Ammon's horn (tissue), 1 donor: ENCODE measurements around the gene SETBP1.

Experiments used
- DNase-seq: peaks from one replicate; pipeline ENCODE4 v3.0.0-alpha.2; 2016; ENCODE audit warnings: low spot score

SETBP1 gene

DNA sequence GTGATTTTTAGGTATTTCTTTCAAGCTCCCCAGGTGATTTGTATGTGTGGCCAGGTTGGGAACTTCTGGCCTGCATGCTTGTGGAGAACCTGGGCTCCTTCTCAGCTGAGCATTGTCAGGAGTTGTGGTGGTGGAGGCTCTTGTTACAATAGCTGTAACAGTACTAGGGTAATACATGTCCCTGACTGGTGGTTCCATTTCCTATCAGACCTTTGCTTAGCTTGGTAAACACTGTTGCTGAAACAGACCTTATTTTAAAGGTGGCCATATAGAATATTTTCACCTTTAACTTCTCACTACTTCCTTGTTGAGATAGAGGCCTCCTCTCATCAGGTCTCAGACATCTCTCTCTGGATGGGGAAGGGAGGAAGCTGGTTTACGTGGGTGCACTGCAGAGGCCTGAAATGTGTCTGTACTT lies 79.2 kb downstream of the SETBP1 start:
- DNase-seq: no peak

- DNase-seq: no peak
Observed at GRCh38 chr18:44761812-44762211, 81.1 kb downstream of the SETBP1 start.

GRCh38 chr18:44763327-44763726 lies 82.6 kb downstream of the SETBP1 start:
- no peak for DNase-seq

DNA sequence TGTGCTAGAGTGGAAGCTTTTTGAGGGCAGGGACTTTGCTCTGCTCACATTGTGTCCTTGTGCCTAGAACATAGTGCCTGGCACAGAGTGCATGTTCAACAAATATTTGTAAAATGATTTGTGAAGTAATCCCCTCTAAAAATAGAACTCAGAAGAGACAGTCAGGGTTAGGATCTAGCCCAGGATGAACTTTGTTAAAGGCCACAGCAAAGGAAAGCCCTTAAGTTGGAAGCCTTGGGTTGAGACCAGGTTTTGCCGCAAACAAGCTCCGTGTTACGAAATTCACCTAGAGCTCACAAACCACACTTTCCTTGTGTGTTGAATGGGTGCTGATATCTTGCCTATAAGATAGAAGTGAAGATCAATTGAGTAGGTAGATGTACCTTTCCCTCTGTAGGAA lies 84.2 kb downstream of the SETBP1 start:
- DNase-seq: no peak

- no peak for DNase-seq
Observed at GRCh38 chr18:44765456-44765855, 84.8 kb downstream of the SETBP1 start.

- no peak for DNase-seq
Observed at GRCh38 chr18:44766450-44766849, 85.8 kb downstream of the SETBP1 start.

GRCh38 chr18:44767807-44768206 lies 87.1 kb downstream of the SETBP1 start:
- no peak for DNase-seq

DNA sequence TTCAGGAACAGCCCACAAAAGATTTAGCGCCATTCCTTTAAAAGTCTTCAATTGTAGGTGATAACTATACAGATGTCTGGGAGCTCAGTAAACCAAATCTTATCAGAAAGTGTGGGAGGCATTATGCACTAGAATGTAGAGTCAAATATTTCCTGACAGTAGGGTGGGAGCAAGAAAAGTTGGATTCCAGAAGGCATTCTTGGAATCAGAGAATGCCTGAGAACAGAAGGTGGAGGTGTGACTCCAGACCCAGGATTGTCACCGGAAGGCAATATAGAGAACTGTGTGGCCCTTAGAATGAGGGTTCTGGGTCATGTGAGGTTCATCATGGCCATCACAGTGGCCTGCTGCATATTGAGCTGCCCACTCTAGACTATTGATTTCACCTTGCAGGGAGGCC lies 90.0 kb downstream of the SETBP1 start:
- no peak for DNase-seq

DNA sequence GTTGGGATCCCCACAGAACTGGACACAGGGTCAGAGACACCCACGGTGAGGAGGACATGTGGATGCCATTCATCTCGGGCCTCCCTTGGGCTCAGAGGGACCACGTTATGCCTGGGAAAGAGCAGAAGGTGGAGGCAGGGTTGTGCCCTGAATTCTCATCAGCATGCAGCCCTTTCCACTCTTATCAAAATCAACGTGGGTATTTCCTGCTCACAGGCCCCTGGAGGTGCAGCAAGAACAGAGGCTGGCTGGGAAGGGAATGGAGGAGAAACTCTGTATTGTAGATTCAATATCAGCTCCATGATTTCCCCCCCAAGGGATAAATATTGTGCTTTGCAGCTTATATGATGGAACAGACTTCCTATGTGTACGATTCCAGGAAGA lies 90.9 kb downstream of the SETBP1 start:
- DNase-seq: no peak

DNA sequence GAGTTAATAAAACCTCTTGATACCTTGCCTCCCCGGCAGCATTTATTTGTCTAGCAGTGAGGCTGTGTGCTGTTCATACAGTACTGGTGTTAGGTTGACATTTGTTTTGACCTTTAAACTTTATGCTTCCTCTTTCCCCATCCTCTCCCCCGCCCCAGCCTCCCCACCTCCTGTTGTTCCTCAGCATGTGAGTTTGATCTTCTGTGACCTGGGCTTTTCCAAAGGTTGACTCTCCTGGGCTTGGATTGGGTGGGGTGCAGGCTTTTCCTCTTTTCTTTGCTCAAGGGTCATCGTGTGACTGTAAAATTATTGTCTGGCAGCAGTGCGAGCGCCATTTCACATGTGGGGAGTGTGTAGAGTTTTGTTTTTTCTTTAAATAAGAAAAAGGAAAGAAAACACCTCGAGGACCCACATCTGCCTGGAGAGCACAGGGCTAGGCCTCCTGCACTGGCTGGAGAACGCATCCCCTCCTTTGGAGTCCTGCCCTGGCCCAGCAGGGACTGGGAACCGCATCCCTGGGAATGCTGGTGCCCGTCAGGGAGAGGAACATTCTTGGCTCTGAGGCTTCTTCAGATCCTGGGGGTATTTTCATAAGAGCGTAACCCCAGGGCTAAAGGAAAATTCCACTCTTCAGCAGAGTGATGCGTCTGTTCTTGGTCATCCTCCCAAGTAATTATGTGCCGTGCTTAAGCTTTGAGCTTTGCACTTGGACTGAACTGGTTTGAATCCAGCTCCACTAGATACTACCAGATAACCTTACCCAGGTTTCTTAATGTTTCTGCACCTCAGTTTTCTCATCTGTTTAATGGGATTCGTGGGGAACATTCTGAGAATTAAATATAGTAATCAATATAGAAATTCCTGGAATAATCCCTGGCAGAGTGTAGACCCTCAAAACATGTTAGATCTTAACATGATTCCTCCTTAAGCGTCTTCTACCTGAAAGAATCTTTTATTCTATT lies 91.5 kb downstream of the SETBP1 start:
- DNase-seq: no peak

DNA sequence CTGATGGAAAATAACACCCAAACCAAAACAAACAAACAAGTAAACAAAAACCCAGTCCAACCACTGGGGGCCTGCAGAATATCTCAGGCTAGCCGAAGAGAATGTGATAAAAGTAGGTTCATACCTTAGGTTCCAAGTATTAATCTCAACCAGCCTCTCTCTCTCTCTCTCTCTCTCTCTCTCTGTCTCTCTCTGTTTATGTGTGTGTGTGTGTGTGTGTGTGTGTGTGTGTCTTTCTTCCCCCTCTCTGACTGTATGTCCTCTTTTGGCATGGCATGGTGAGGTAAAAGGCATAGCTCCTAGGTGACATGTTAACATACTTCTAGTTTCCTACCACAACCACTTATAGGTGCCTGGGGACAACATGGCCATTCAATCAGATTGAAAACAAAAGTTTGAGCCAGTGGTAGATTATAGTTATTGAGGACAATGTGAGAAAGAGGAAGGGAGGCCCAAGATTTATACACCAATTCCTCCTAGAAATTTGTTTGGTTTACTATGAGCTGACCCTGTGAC lies 93.0 kb downstream of the SETBP1 start:
- no peak for DNase-seq

- no peak for DNase-seq
Observed at GRCh38 chr18:44774191-44774590, 93.5 kb downstream of the SETBP1 start.

DNA sequence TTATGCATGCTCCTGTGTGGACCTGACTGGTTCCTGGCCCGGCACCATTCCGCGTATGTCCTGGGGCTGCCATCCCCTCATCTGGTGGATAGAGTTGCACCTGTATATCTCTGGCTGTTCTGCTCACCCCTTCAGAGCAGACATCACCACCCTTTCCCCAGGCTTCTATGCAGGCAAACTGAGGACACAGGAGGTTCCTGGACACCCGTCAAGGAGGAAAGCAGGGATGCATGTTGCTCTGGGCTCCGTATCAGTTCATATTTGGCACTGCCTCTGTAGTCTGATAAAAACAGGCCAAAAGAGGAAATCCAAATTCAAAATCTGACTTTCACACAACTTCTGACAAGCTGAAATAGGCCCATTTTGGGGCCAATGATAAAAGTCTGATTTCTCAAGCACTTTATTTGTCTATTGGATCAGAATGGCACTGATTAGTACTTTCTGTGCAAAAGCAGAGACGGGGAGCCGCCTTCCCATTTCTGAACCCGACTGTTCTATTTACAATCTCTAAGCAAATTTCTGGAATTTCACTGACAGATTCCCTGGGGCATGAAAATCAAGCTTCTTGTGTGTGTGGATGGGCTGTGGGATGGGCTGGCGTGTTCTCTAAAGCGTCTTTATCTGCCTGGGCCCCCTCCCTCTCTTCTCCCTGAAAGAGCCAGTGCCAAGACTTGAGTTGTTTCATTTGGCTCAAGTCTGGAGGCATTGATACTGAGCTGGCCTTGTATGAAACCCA lies 96.9 kb downstream of the SETBP1 start:
- DNase-seq: peak; percentile 25

DNA sequence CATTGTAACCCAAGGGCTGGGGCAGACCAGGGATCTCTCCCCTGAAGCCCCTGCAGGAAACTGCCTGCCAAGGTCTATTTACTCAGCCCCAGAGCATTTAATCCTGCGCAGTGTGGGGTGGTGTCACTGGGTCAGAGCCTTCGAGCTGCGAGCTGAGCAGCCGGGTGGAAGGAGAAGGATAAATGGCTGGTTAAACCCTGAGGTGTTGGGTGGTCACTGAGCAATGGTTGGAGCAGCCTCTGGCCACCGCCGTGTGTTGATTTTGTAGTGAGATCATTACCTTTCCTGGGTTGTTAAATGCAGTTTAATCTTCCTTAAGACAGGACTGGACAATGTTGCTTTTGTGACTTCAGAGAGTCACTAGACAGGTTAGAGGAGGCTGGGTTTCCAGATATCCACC lies 98.1 kb downstream of the SETBP1 start:
- DNase-seq: no peak

DNA sequence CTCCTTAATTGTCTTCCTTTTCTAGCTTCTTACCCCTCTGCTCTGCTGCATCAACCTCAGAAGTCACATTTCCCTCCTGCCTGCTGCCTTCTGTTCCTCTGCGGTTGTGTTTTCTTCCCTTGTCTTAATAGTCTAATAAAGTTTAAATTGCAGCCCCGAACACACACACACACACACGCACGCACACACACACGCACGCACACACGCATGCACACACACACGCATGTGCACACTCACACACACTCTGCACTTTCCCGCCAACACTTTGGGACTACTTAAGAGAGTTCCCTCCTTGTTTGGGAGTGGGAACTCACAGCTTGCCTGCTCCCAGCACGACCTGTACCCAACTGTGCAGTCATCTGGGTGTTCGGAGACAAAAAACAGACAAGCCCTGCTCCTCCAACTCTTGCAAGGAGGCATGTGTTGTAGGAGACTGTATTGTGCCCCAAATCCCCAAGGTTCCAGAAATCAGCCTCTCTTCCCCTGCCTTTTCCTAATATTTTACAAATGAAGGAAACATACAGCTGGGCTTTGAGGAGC lies 99.1 kb downstream of the SETBP1 start:
- no peak for DNase-seq

DNA sequence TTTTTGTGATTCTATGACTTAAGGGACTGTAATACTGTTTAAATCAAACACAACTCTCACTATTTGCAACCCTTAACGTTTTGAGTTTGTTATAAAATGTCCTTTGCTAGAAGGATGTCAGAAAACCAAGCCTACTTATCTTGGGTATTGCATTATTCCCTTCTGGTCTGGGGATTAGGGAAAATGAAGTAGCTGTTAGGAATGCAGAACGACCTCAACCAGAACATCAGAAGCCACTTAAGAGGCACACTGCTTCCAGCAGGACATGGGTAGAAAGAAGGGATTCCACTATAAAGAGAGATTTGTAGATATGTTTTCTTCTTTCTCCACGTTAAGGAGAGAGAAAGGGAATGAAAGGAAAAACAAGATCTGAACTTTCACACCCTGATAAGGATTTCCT lies 101.2 kb downstream of the SETBP1 start:
- no peak for DNase-seq

GRCh38 chr18:44782617-44783016 lies 101.9 kb downstream of the SETBP1 start:
- DNase-seq: no peak

DNA sequence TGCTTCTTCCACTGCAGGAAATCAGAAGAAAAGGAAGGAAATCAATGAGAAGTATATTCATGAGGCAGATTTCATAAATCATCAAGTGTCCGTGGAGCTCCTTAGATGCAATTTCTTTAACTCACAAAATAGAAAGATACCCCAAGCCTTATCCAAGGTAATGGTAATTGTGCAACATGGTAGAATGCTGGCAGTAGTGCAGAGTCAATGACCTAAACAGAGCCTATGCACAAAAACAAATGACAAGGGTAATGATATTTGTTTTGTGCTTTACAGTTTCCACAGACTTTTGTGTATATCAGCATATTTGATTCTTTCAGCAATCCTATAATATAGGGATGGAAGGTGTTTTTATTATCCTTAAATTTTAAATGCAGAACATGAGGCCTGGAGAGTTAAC lies 102.7 kb downstream of the SETBP1 start:
- DNase-seq: no peak

DNA sequence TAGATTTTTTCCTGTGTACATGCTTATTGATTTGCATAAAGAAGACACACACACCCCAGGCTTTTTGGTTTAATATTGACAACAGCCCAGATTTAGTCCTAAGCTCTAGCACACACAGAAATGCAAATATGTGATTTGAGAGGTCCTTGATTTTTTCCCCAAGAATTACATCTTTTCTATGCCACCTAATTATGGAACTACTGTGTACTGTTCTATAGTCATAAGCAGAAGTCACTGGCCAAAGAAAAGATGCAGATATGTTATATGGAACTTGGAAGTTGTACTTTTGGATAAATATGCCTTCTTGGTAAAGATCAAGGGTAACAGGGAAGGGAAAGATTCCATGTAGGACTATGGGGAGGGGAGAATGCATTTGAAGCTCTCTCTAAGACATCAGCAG lies 105.6 kb downstream of the SETBP1 start:
- no peak for DNase-seq

- no peak for DNase-seq
Observed at GRCh38 chr18:44786688-44787087, 106.0 kb downstream of the SETBP1 start.

DNA sequence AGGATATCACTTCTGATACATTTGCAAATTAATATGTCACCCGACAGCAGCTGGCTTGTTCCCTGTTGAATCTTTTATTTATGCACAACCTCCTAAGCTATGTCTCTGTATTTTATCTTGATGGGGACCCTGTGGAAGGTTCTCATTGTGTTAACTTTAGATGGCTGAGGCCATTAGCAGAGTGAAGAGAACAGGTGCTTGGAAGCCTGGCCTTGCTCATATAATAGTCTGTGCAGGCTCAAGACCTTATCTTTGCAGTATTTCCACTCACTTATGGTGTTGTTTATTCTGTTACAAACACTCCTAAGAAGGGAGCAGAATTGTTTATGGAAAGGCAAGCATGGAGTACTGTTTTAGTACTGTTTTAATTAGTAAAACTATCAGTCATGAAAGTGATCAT lies 107.6 kb downstream of the SETBP1 start:
- no peak for DNase-seq

GRCh38 chr18:44789710-44790109 lies 109.0 kb downstream of the SETBP1 start:
- DNase-seq: no peak

DNA sequence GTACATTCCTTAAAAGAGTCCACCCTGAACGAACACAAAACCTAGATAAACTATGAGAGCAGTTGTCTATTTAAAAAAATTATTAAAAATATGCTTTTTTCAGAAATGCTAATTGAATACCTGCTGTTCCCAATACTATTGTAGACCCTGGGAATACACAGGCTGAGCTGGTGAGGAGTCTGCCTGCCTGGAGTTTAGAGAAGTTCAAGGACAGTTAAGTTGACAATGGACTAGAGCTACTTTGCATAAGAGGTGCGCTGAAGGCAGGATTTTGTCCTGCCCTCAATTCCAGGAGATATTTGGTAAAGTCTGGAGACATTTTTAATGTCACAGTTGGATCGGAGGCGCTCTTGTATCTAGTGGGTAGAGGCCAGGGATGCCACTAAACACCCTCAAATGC lies 110.2 kb downstream of the SETBP1 start:
- no peak for DNase-seq
